GM23248 (cell line): ENCODE data around the gene CCDC91. TPM values are rescaled to one million over a fixed set of nuclear protein-coding genes. Genes with fewer than 3 reads are reported as not detected.

ENCODE experiments used
- DNase-seq: peaks from one replicate; pipeline ENCODE4 v3.0.0-alpha.2; 2015
- H2AFZ ChIP-seq: fragments of 200-600 bp; sonication (generic); 2 replicates; pipeline ENCODE4 v1.6.1; 2016; ENCODE audit warnings: antibody characterized with exemption
- H3F3A ChIP-seq: fragments of 200-600 bp; sonication (generic); 2 replicates; pipeline ENCODE4 v1.6.1; 2016; ENCODE audit warnings: mild to moderate bottlenecking, antibody characterized with exemption, mixed run types; ENCODE audit not compliant: insufficient read depth
- H3K27ac ChIP-seq: fragments of 200-600 bp; sonication (generic); 2 replicates; pipeline ENCODE4 v1.5.1; 2016; ENCODE audit warnings: mild to moderate bottlenecking
- H3K27me3 ChIP-seq: fragments of 200-600 bp; sonication (generic); replicated peaks from 2 replicates; pipeline ENCODE4 v1.6.1; 2016; ENCODE audit warnings: mild to moderate bottlenecking; ENCODE audit not compliant: insufficient read depth
- H3K36me3 ChIP-seq: fragments of 200-600 bp; sonication (generic); 2 replicates; pipeline ENCODE4 v1.6.1; 2016; ENCODE audit warnings: low read depth, mild to moderate bottlenecking
- H3K4me1 ChIP-seq: fragments of 200-600 bp; sonication (generic); 2 replicates; pipeline ENCODE4 v1.6.1; 2016; ENCODE audit warnings: mild to moderate bottlenecking; ENCODE audit not compliant: insufficient read depth
- H3K4me2 ChIP-seq: fragments of 200-600 bp; sonication (generic); one replicate; pipeline ENCODE4 v1.6.1; 2016; ENCODE audit warnings: mild to moderate bottlenecking; ENCODE audit not compliant: unreplicated experiment
- H3K4me3 ChIP-seq: fragments of 200-600 bp; sonication (generic); 2 replicates; pipeline ENCODE4 v1.5.1; 2016; ENCODE audit warnings: mild to moderate bottlenecking
- H3K79me2 ChIP-seq: fragments of 200-600 bp; sonication (generic); 2 replicates; pipeline ENCODE4 v1.6.1; 2016; ENCODE audit warnings: mild to moderate bottlenecking; ENCODE audit not compliant: insufficient read depth
- H3K9ac ChIP-seq: fragments of 200-600 bp; sonication (generic); 2 replicates; pipeline ENCODE4 v1.6.1; 2016; ENCODE audit warnings: mild to moderate bottlenecking
- H3K9me2 ChIP-seq: fragments of 200-600 bp; sonication (generic); 2 replicates; pipeline ENCODE4 v1.6.1; 2016; ENCODE audit warnings: mixed run types, mild to moderate bottlenecking, moderate library complexity; ENCODE audit not compliant: insufficient read depth
- H3K9me3 ChIP-seq: fragments of 200-600 bp; sonication (generic); one replicate; pipeline ENCODE4 v1.6.1; 2017; ENCODE audit warnings: low read depth
- H4K20me1 ChIP-seq: fragments of 200-600 bp; sonication (generic); 2 replicates; pipeline ENCODE4 v1.6.0; 2016; ENCODE audit not compliant: insufficient read depth
- EZH2 ChIP-seq: fragments of 200-600 bp; sonication (generic); IDR thresholded peaks from 2 replicates; pipeline ENCODE4 v1.6.1; 2018; ENCODE audit warnings: antibody characterized with exemption, mild to moderate bottlenecking; ENCODE audit not compliant: insufficient read depth, poor library complexity, severe bottlenecking
- EZH2phosphoT487 ChIP-seq: fragments of 200-600 bp; sonication (generic); IDR thresholded peaks from 2 replicates; pipeline ENCODE4 v1.6.1; 2018; ENCODE audit warnings: antibody characterized with exemption, moderate library complexity, mild to moderate bottlenecking, low read depth; ENCODE audit not compliant: insufficient read depth
- WGBS, 2 experiments: methylation state at CpG; one replicate each; pipeline ENCODE4 v1.1.6; 2015 to 2017; ENCODE audit warnings: low lambda C conversion rate in 2 of 2, low coverage in 1 of 2; ENCODE audit errors: missing lambda C conversion rate in 2 of 2; 5-methylcytosine and 5-hydroxymethylcytosine counted together
- in situ Hi-C: fragments of 300-500 bp; cut with MboI; formaldehyde crosslinking; loops from 2 replicates; pipeline ENCODE4 v1.15.0; 2020
- polyA plus RNA-seq: library from polyadenylated mRNA; unstranded; fragments of >200 nt; fragmentation: Nextera tagmentation; extraction: Ambion mirVana; gene quantifications from 2 replicates; pipeline ENCODE4 v1.2.1, GENCODE V29; 2016
- total RNA-seq: library from RNA; depleted of rRNA; stranded (reverse); fragments of >200 nt; shearing (Covaris generic); gene quantifications from 2 replicates; pipeline ENCODE4 v1.2.3, GENCODE V29; 2014

The CCDC91 gene
- total and polyA plus RNA-seq, 2 experiments from 2014 or later = 17.2 to 31.5 TPM

DNA sequence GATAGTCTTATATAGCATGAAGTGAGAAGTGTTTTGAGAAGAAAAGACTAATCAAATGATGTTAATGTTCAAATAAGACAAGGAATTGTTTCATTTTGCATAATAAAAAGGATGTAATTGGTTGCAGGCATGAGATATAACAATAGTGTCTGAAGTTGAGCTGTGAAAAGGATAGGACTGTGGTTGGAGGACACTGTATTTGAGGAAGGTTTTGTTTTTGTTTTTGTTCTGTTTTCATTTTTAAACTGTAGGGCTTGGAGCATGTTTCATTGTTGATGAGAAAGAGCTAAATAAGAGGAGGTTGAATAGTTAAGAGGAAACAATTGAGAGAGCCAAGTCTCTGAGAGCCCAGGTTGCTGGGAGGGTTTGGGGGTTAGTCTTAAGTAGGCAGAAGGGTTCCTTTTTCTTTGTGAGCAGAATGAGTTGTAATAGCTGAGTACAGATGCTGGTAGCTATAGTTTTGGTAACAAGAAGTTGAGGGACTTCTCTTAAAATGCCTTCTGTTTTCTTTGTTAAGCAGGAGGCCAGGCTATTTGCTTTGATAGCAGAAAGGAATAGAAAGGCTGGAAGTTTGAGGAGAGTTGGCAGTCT is 58.4 kb downstream of the CCDC91 start:
- Histone ChIP-seq H3K9me3 (no peaks in the 10 kb centered on the region), H3K9ac (no peak overlapping the region), H3K4me1 (peaks cover 8% of the 10 kb centered on the region), H4K20me1 (no peaks in the 10 kb centered on the region), H3K27me3 (no peaks in the 10 kb centered on the region), H2AFZ (no peak overlapping the region), H3K36me3 (no peaks in the 10 kb centered on the region), H3K4me2 (no peak overlapping the region), H3K27ac (no peak overlapping the region), H3K4me3 (no peak overlapping the region), H3K79me2 (peaks cover 33% of the 10 kb centered on the region), H3K9me2 (0 out of 2 replicates have a peak, but pooled peaks cover 3% of the 10 kb centered on the region), H3F3A (no peaks in the 10 kb centered on the region)
- no peak for TF ChIP-seq EZH2
- TF ChIP-seq EZH2phosphoT487 = no peak
- DNase-seq = no peak
- in situ Hi-C loops = no loop called here

DNA sequence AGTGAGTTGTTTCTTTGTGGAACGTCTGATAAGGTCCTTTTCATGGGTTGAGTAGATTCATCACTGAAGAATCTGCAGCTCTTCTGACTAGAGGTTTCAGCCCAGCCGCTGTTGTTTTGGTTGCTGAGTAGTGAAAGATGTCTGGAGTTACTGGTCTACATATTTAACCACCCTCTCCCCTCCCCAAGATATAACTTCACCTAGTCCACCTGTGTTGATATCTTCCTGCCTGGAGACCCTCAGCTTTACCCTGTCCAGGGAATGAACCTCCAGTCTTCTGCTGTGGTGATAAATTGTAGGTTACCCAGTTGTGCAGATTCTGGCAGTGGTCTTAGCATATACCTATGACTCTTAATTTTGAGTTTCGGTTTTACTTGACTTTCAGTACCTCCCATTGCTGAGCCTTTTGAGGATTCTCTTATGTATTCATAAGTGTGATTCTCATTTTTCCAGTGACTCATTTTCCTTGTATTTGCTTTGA is 62.9 kb downstream of the CCDC91 start:
- Histone ChIP-seq H3K36me3 (no peaks in the 10 kb centered on the region), H3K27me3 (no peaks in the 10 kb centered on the region), H3K4me3 (no peak overlapping the region), H3K9me3 (no peaks in the 10 kb centered on the region), H3K9me2 (0 out of 2 replicates have a peak, but pooled peaks cover 3% of the 10 kb centered on the region), H3K9ac (no peak overlapping the region), H2AFZ (no peak overlapping the region), H4K20me1 (no peaks in the 10 kb centered on the region), H3K4me1 (peaks cover 9% of the 10 kb centered on the region), H3K27ac (no peak overlapping the region), H3K79me2 (peaks cover 36% of the 10 kb centered on the region), H3K4me2 (no peak overlapping the region), H3F3A (no peaks in the 10 kb centered on the region)
- in situ Hi-C loops = no loop called here
- DNase-seq = peak; percentile 53
- WGBS, 2 experiments = 61 to 65% methylated on average over 3 of the region's 3 CpGs
- TF ChIP-seq EZH2 (no peak), EZH2phosphoT487 (no peak)

DNA sequence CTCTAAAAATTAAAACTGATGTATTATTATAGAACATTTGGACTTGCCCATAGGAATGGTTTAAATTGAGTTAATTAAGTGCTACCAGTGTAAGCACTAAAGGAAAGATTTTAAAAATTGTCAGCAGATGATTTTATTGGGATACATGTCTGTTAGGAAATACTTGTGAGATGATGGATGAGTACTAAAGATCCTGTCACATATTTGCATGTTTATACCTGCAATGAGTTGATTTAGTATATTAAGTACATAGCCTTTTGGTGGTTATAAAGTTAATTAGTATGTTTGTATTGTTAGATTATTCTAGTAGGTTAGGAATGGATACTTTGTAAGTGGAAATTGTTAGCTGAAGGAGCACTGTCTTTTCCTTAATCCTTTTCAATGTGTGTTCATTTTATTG is 67.2 kb downstream of the CCDC91 start:
- Histone ChIP-seq H3K9ac (no peak overlapping the region), H3K9me2 (no peaks in the 10 kb centered on the region; the same call in 1 of the 2 replicates), H3K27me3 (no peaks in the 10 kb centered on the region), H4K20me1 (no peaks in the 10 kb centered on the region), H3K4me2 (no peak overlapping the region), H3K79me2 (peaks cover 13% of the 10 kb centered on the region), H2AFZ (no peak overlapping the region), H3K9me3 (no peaks in the 10 kb centered on the region), H3K4me3 (no peak overlapping the region), H3K36me3 (no peaks in the 10 kb centered on the region), H3K4me1 (peaks cover 9% of the 10 kb centered on the region), H3F3A (no peaks in the 10 kb centered on the region), H3K27ac (no peak overlapping the region)
- TF ChIP-seq EZH2 (no peak), EZH2phosphoT487 (no peak)
- no peak for DNase-seq
- in situ Hi-C loops = no loop called here

DNA sequence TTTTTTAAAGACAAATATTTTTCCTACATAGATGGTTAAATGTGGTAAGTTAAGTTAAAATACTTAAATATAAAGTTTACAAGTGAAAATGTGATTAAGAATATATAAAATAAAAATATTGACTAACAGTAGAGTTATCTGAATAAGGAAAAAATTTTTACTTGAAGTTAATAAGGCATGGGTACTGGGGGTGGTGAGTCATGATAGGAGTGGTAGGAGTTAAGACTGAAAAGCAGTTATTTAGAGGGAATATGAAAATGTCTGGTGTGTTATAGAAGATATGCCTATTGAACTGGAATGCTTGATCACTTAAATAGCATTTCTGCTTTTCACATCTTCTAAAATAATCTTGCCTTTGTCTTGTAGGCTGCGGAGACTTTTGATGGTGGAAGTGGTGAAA is 68.7 kb downstream of the CCDC91 start:
- H3K79me2 ChIP-seq = no peaks in the 10 kb centered on the region; the same call in 1 of the 2 replicates
- no peak overlapping the region for H3K4me2 ChIP-seq
- no peaks in the 10 kb centered on the region for H3K9me3 ChIP-seq
- H3F3A ChIP-seq = no peaks in the 10 kb centered on the region
- no peak overlapping the region for H3K27ac ChIP-seq
- H3K4me1 ChIP-seq = no peaks in the 10 kb centered on the region
- H3K27me3 ChIP-seq = no peaks in the 10 kb centered on the region
- no peak overlapping the region for H3K4me3 ChIP-seq
- WGBS, 2 experiments = 96 to 100% methylated on average over 1 of the region's 1 CpG
- no peaks in the 10 kb centered on the region for H3K36me3 ChIP-seq
- no peaks in the 10 kb centered on the region for H4K20me1 ChIP-seq
- peak; percentile 16 for DNase-seq
- no peaks in the 10 kb centered on the region; the same call in 1 of the 2 replicates for H3K9me2 ChIP-seq
- TF ChIP-seq EZH2 (no peak), EZH2phosphoT487 (no peak)
- no peak overlapping the region for H2AFZ ChIP-seq
- no peak overlapping the region for H3K9ac ChIP-seq
- in situ Hi-C loops = no loop called here
